Hepatocyte (in vitro differentiated cells): Measurements from ENCODE around the gene CDV3. TPM values are rescaled to one million over a fixed set of nuclear protein-coding genes. Genes with fewer than 3 reads are reported as not detected.
"Not testable (repeated sequence)": the region's sequence is repeated elsewhere in the genome, so short reads cannot be mapped to it uniquely, and the experiment has no call there.

Experiments used
- DNase-seq: peaks from one replicate; pipeline ENCODE4 v3.0.0-alpha.2; 2016; ENCODE audit warnings: low spot score
- H2AFZ ChIP-seq: fragments of 200-600 bp; sonication (generic); 2 replicates; pipeline ENCODE4 v1.6.0; 2016; ENCODE audit warnings: antibody characterized with exemption, mild to moderate bottlenecking
- H3K27ac ChIP-seq: fragments of 200-600 bp; sonication (generic); 2 replicates; pipeline ENCODE4 v1.5.1; 2016; ENCODE audit warnings: mild to moderate bottlenecking
- H3K27me3 ChIP-seq: fragments of 200-600 bp; sonication (generic); 2 replicates; pipeline ENCODE4 v1.6.1; 2016
- H3K36me3 ChIP-seq: fragments of 200-600 bp; sonication (generic); replicated peaks from 2 replicates; pipeline ENCODE4 v1.5.1; 2016; ENCODE audit warnings: low read depth; ENCODE audit not compliant: insufficient read depth
- H3K4me1 ChIP-seq: fragments of 200-600 bp; sonication (generic); 2 replicates; pipeline ENCODE4 v1.5.1; 2016; ENCODE audit warnings: mild to moderate bottlenecking, moderate library complexity; ENCODE audit not compliant: insufficient read depth
- H3K4me2 ChIP-seq: fragments of 200-600 bp; sonication (generic); 2 replicates; pipeline ENCODE4 v1.6.0; 2016
- H3K4me3 ChIP-seq: fragments of 200-600 bp; sonication (generic); 2 replicates; pipeline ENCODE4 v1.5.1; 2016; ENCODE audit warnings: mild to moderate bottlenecking
- H3K79me2 ChIP-seq: fragments of 200-600 bp; sonication (generic); 2 replicates; pipeline ENCODE4 v1.6.0; 2017; ENCODE audit warnings: mild to moderate bottlenecking
- H3K9me2 ChIP-seq: fragments of 200-600 bp; sonication (generic); replicated peaks from 2 replicates; pipeline ENCODE4 v1.6.0; 2017; ENCODE audit warnings: mild to moderate bottlenecking; ENCODE audit not compliant: insufficient read depth
- H3K9me3 ChIP-seq: fragments of 200-600 bp; sonication (generic); 2 replicates; pipeline ENCODE4 v1.5.1; 2016; ENCODE audit warnings: low read depth, mild to moderate bottlenecking
- H4K20me1 ChIP-seq: fragments of 200-600 bp; sonication (generic); 2 replicates; pipeline ENCODE4 v1.6.0; 2016; ENCODE audit warnings: mild to moderate bottlenecking; ENCODE audit not compliant: insufficient read depth, poor library complexity, severe bottlenecking
- EZH2 ChIP-seq: fragments of 200-600 bp; sonication (generic); IDR thresholded peaks from 2 replicates; pipeline ENCODE4 v1.6.1; 2016; ENCODE audit warnings: antibody characterized with exemption, mild to moderate bottlenecking, borderline replicate concordance
- EZH2phosphoT487 ChIP-seq: fragments of 200-600 bp; sonication (generic); IDR thresholded peaks from one replicate; pipeline ENCODE4 v1.6.1; 2018; ENCODE audit warnings: antibody characterized with exemption, mild to moderate bottlenecking, low read depth, moderate library complexity; ENCODE audit not compliant: unreplicated experiment, severe bottlenecking
- WGBS: methylation state at CpG from one replicate; pipeline ENCODE4 v1.1.6; 2016; ENCODE audit warnings: low lambda C conversion rate; ENCODE audit errors: missing lambda C conversion rate; 5-methylcytosine and 5-hydroxymethylcytosine counted together
- polyA plus RNA-seq: library from polyadenylated mRNA; unstranded; fragments of >200 nt; fragmentation: Nextera tagmentation; extraction: Ambion mirVana; gene quantifications from 2 replicates; pipeline ENCODE4 v1.2.1, GENCODE V29; 2016
- total RNA-seq: library from RNA; depleted of rRNA; stranded (reverse); fragments of >200 nt; gene quantifications from 2 replicates; pipeline ENCODE4 v1.2.3, GENCODE V29; 2014
- TF ChIP-seq, protein P1 (sequence below): fragments of 200-600 bp; sonication (generic); IDR thresholded peaks from 2 replicates; pipeline ENCODE4 v1.5.1; 2016; ENCODE audit warnings: antibody characterized with exemption, mild to moderate bottlenecking; ENCODE audit not compliant: poor library complexity

The CDV3 gene
- total and polyA plus RNA-seq, 2 experiments from 2014 or later: 97.6 to 243 TPM

DNA sequence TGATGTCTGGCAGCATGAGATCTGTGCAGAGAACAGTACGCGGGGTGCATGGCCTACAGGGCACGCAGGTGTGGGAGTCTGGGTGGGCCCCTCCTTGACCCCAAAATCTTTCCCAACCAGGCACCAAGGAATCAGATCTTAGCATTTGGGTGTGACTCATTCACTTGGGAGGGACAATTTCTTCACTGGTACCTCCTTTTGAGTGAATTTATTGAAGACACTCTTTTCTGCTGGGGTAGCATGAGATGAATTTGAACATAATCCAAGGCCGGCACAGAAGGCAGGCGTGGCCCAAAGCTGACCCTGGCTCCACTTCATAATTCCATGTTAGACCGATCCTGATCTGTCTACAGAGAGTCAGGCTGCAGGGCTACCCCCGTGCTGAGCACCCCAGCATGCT, 30.6 kb upstream of the CDV3 start:
- Histone ChIP-seq H3K4me3 (no peak overlapping the region), H3K36me3 (no peaks in the 10 kb centered on the region), H3K9me3 (no peaks in the 10 kb centered on the region), H3K27me3 (no peaks in the 10 kb centered on the region), H3K4me1 (peaks cover 21% of the 10 kb centered on the region), H3K9me2 (no peaks in the 10 kb centered on the region), H2AFZ (no peak overlapping the region), H3K4me2 (no peak overlapping the region), H4K20me1 (no peaks in the 10 kb centered on the region), H3K79me2 (no peaks in the 10 kb centered on the region), H3K27ac (no peak overlapping the region)
- DNase-seq: no peak
- WGBS: 98% methylated on average over 7 of the region's 7 CpGs
- TF ChIP-seq EZH2phosphoT487 (no peak), EZH2 (no peak)
- TF ChIP-seq, protein P1, sequence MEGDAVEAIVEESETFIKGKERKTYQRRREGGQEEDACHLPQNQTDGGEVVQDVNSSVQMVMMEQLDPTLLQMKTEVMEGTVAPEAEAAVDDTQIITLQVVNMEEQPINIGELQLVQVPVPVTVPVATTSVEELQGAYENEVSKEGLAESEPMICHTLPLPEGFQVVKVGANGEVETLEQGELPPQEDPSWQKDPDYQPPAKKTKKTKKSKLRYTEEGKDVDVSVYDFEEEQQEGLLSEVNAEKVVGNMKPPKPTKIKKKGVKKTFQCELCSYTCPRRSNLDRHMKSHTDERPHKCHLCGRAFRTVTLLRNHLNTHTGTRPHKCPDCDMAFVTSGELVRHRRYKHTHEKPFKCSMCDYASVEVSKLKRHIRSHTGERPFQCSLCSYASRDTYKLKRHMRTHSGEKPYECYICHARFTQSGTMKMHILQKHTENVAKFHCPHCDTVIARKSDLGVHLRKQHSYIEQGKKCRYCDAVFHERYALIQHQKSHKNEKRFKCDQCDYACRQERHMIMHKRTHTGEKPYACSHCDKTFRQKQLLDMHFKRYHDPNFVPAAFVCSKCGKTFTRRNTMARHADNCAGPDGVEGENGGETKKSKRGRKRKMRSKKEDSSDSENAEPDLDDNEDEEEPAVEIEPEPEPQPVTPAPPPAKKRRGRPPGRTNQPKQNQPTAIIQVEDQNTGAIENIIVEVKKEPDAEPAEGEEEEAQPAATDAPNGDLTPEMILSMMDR: no peak

DNA sequence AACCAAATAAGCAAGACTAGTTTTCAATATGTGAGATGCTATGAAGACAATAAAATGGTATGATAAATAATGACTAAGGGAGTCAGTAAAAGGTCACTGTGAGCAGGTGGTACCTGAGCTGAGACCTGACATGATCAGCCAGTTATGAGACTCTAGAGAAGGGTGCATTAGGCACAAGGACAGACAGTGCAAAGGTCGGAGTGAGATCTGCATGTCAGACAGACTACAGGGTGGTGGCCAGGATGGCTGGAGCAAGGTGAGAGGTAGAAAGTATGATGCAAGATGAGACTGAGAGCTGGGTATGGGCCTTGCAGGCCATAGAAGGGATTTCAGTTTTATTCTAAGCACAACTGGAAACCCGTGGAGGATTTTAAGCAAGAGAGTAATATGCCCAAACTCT, 28.5 kb upstream of the CDV3 start:
- Histone ChIP-seq H3K4me1 (peaks cover 28% of the 10 kb centered on the region), H3K27ac (peak overlapping the region; percentile 24)
- not testable (repeated sequence) for H3K4me2 ChIP-seq, H3K9me3 ChIP-seq, H3K9me2 ChIP-seq, H3K36me3 ChIP-seq, H3K27me3 ChIP-seq, H4K20me1 ChIP-seq, H2AFZ ChIP-seq, H3K4me3 ChIP-seq, H3K79me2 ChIP-seq, DNase-seq
- 76% methylated on average over 2 of the region's 2 CpGs for WGBS

DNA sequence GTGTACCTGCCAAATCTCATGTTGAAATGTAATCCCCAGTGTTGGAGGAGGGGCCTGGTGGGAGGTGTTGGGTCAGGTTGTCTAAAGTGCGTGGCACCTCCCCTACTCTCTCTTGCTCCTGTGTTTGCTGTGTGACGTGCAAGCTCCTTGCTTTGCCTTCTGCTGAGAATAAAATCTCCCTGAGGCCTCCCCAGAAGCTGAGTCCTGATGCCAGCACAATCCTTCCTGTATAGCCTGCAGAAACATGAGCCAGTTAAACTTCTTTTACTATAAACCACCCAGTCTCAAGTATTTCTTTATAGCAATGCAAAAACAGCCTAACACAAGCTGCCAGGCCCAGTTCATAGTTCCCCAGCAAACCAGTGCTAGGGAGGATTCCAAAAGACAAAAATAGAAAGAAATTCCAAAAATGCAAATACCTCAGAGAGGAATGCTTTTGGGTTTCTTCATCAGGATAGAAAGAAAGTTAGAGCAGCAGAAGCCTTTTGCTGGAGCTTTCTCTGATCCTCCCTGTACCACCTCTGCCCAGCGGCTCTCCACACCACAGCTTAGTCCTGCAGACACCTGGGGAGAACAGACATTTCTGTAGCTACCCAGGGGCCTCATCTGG, 25.9 kb upstream of the CDV3 start:
- Histone ChIP-seq H3K79me2 (no peaks in the 10 kb centered on the region), H4K20me1 (no peaks in the 10 kb centered on the region), H3K9me2 (no peaks in the 10 kb centered on the region), H3K9me3 (no peaks in the 10 kb centered on the region), H3K36me3 (no peaks in the 10 kb centered on the region), H2AFZ (no peak overlapping the region), H3K4me1 (peaks cover 21% of the 10 kb centered on the region), H3K27ac (peak overlapping the region; percentile 64), H3K27me3 (no peaks in the 10 kb centered on the region), H3K4me2 (no peak overlapping the region), H3K4me3 (no peak overlapping the region)
- WGBS: 43% methylated on average over 3 of the region's 3 CpGs
- DNase-seq: peak; percentile 52
- TF ChIP-seq EZH2 (no peak), EZH2phosphoT487 (no peak)
- TF ChIP-seq, protein P1: no peak

DNA sequence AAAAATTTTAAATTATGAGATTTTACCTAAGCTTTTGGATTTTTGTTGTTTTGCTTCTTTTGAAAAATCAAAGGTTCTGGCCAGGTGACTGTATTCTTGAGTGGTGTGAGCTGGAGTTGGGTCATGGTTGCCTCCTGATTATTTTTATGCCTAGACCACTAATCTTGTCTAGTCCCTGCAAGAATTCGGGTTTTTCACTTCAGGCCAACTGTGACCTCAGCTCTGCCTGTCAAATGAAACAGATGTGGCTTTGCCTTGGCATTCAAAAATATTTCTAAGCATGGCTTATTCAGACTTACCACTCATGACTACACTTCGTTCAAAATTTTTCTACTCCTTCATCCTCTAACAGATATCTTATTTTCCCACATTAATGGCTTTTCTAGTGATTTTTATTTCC, 25.4 kb upstream of the CDV3 start:
- Histone ChIP-seq H3K4me3 (no peak overlapping the region), H3K36me3 (no peaks in the 10 kb centered on the region), H3K4me1 (peaks cover 21% of the 10 kb centered on the region), H3K79me2 (no peaks in the 10 kb centered on the region), H3K4me2 (no peak overlapping the region), H4K20me1 (no peaks in the 10 kb centered on the region), H3K27ac (peak overlapping the region; percentile 64), H3K9me2 (no peaks in the 10 kb centered on the region), H2AFZ (no peak overlapping the region), H3K27me3 (no peaks in the 10 kb centered on the region), H3K9me3 (no peaks in the 10 kb centered on the region)
- 62% methylated on average over 2 of the region's 2 CpGs for WGBS
- no peak for DNase-seq
- TF ChIP-seq, protein P1: no peak
- TF ChIP-seq EZH2: no peak
- TF ChIP-seq EZH2phosphoT487: no peak
